GM18861 (cell line): Measurements from ENCODE around the gene FUT8.

Experiments
- ATAC-seq: cut with Tn5 transposase; IDR thresholded peaks from one replicate; pipeline ENCODE4 v1.9.1; 2021; ENCODE audit not compliant: unreplicated experiment

The FUT8 gene

GRCh38 chr14:65412032-65412846, at the start of gene FUT8:
TSS of gene FUT8 (plus strand) at chr14:65412730. CDS start at chr14:65561564, 148,834 bp downstream.
- ATAC-seq: peak; percentile 72

- ATAC-seq: no peak
Measured at GRCh38 chr14:65366802-65367565, 45.5 kb upstream of the FUT8 start.

GRCh38 chr14:65369560-65369959, 43.0 kb upstream of the FUT8 start:
- no peak for ATAC-seq

- ATAC-seq: no peak
Measured at GRCh38 chr14:65370801-65371248, 41.7 kb upstream of the FUT8 start.

- ATAC-seq: no peak
Measured at GRCh38 chr14:65371784-65372183, 40.7 kb upstream of the FUT8 start.

GRCh38 chr14:65373016-65373670, 39.4 kb upstream of the FUT8 start:
- no peak for ATAC-seq

- ATAC-seq: no peak
Measured at GRCh38 chr14:65373671-65374039, 38.9 kb upstream of the FUT8 start.

GRCh38 chr14:65377576-65377975, 35.0 kb upstream of the FUT8 start:
- ATAC-seq: no peak

GRCh38 chr14:65382586-65382985, 29.9 kb upstream of the FUT8 start:
- no peak for ATAC-seq

GRCh38 chr14:65387171-65387570, 25.4 kb upstream of the FUT8 start:
- no peak for ATAC-seq

GRCh38 chr14:65387628-65388027, 24.9 kb upstream of the FUT8 start:
- no peak for ATAC-seq

GRCh38 chr14:65392296-65392695, 20.2 kb upstream of the FUT8 start:
- no peak for ATAC-seq

GRCh38 chr14:65396082-65396910, 16.2 kb upstream of the FUT8 start:
- ATAC-seq: no peak

- ATAC-seq: no peak
Measured at GRCh38 chr14:65403231-65403630, 9.3 kb upstream of the FUT8 start.

GRCh38 chr14:65408113-65408512, 4.4 kb upstream of the FUT8 start:
- no peak for ATAC-seq

- no peak for ATAC-seq
Measured at GRCh38 chr14:65410640-65411039, 1.9 kb upstream of the FUT8 start.

- peak; percentile 34 for ATAC-seq
Measured at GRCh38 chr14:65411656-65412031, 886 bp upstream of the FUT8 start.

GRCh38 chr14:65412856-65413738, 567 bp downstream of the FUT8 start:
- peak; percentile 21 for ATAC-seq

- no peak for ATAC-seq
Measured at GRCh38 chr14:65413739-65414045, 1.2 kb downstream of the FUT8 start.

GRCh38 chr14:65414961-65415589, 2.5 kb downstream of the FUT8 start:
- ATAC-seq: no peak
